K562 (cell line): ENCODE measurements around the gene SOCS4. TPM values are rescaled to one million over a fixed set of nuclear protein-coding genes. Genes with fewer than 3 reads are reported as not detected.
A peak's percentile ranks its signal among the peaks of the same experiment; 100 is the strongest.

Experiments used
- FOXA1 ChIP-seq: fragments of 450-650 bp; IDR thresholded peaks from 2 replicates; pipeline ENCODE4 v1.6.1; 2016; ENCODE audit warnings: mild to moderate bottlenecking, borderline replicate concordance
- NFYB ChIP-seq: IDR thresholded peaks from 2 replicates; pipeline ENCODE4 v1.6.1; 2011; ENCODE audit warnings: mild to moderate bottlenecking, moderate library complexity; ENCODE audit not compliant: insufficient read length; ENCODE audit errors: extremely low read depth
- POLR2AphosphoS5 ChIP-seq: IDR thresholded peaks from 2 replicates; pipeline ENCODE4 v1.6.1; 2011; ENCODE audit warnings: mild to moderate bottlenecking, low read depth, low read length, moderate library complexity; ENCODE audit not compliant: control insufficient read depth, insufficient read depth
- TCF7 ChIP-seq: sonication (generic); IDR thresholded peaks from 2 replicates; pipeline ENCODE4 v1.6.1; 2016; ENCODE audit warnings: antibody characterized with exemption, borderline replicate concordance
- polyA plus RNA-seq, 8 experiments: library from polyadenylated mRNA; depleted of rRNA in 4 of 8; stranded (reverse) in 5 of 8; unstranded in 3 of 8; fragments of >200 nt; fragmentation: Nextera tagmentation in 2 of 8; fragmentation: Illumina TruSeq in 1 of 8; extraction: Ambion mirVana in 2 of 8; extraction: Trizol in 1 of 8; gene quantifications; 2 replicates each; pipeline versions ENCODE4 v1.2.1 to v1.2.3, GENCODE V29; 2011 to 2014; ENCODE audit warnings: inconsistent platforms in 1 of 8, missing spikeins in 1 of 8
- total RNA-seq, 7 experiments: library from RNA; depleted of rRNA in 6 of 7; stranded (reverse); fragments of >200 nt in 6 of 7; fragmentation: Illumina TruSeq in 2 of 7; extraction: Trizol in 2 of 7; gene quantifications; 2 replicates each; pipeline versions ENCODE4 v1.2.1 to v1.2.3, GENCODE V29; 2011 to 2021; ENCODE audit warnings: low replicate concordance in 1 of 7
- TF ChIP-seq, protein P1 (sequence below): fragments of 450-650 bp; IDR thresholded peaks from 2 replicates; pipeline ENCODE4 v1.6.1; 2016; ENCODE audit warnings: low read depth
- TF ChIP-seq, protein P2 (sequence below): fragments of 200-800 bp; sonication (Bioruptor generic); IDR thresholded peaks from 2 replicates; pipeline ENCODE4 v1.6.1; 2016; ENCODE audit warnings: missing genetic modification characterization, missing compliant biosample characterization
- TF ChIP-seq, protein P3 (sequence below): sonication (generic); formaldehyde crosslinking; IDR thresholded peaks from 2 replicates; pipeline ENCODE4 v1.8.0; 2022; ENCODE audit warnings: mild to moderate bottlenecking, missing genetic modification reagents, borderline replicate concordance
- TF ChIP-seq, protein P4 (sequence below): IDR thresholded peaks from 2 replicates; pipeline ENCODE4 v1.6.1; 2012; ENCODE audit warnings: low read depth, low read length, improper control_type of control experiment, borderline replicate concordance

The SOCS4 gene
- total and polyA plus RNA-seq, 9 of the 15 experiments (the other 6 are each of a cell fraction or from before 2014, with no cell fraction given) = 2.6 to 12.7 (median 9.7) TPM

- TF ChIP-seq, protein P1, sequence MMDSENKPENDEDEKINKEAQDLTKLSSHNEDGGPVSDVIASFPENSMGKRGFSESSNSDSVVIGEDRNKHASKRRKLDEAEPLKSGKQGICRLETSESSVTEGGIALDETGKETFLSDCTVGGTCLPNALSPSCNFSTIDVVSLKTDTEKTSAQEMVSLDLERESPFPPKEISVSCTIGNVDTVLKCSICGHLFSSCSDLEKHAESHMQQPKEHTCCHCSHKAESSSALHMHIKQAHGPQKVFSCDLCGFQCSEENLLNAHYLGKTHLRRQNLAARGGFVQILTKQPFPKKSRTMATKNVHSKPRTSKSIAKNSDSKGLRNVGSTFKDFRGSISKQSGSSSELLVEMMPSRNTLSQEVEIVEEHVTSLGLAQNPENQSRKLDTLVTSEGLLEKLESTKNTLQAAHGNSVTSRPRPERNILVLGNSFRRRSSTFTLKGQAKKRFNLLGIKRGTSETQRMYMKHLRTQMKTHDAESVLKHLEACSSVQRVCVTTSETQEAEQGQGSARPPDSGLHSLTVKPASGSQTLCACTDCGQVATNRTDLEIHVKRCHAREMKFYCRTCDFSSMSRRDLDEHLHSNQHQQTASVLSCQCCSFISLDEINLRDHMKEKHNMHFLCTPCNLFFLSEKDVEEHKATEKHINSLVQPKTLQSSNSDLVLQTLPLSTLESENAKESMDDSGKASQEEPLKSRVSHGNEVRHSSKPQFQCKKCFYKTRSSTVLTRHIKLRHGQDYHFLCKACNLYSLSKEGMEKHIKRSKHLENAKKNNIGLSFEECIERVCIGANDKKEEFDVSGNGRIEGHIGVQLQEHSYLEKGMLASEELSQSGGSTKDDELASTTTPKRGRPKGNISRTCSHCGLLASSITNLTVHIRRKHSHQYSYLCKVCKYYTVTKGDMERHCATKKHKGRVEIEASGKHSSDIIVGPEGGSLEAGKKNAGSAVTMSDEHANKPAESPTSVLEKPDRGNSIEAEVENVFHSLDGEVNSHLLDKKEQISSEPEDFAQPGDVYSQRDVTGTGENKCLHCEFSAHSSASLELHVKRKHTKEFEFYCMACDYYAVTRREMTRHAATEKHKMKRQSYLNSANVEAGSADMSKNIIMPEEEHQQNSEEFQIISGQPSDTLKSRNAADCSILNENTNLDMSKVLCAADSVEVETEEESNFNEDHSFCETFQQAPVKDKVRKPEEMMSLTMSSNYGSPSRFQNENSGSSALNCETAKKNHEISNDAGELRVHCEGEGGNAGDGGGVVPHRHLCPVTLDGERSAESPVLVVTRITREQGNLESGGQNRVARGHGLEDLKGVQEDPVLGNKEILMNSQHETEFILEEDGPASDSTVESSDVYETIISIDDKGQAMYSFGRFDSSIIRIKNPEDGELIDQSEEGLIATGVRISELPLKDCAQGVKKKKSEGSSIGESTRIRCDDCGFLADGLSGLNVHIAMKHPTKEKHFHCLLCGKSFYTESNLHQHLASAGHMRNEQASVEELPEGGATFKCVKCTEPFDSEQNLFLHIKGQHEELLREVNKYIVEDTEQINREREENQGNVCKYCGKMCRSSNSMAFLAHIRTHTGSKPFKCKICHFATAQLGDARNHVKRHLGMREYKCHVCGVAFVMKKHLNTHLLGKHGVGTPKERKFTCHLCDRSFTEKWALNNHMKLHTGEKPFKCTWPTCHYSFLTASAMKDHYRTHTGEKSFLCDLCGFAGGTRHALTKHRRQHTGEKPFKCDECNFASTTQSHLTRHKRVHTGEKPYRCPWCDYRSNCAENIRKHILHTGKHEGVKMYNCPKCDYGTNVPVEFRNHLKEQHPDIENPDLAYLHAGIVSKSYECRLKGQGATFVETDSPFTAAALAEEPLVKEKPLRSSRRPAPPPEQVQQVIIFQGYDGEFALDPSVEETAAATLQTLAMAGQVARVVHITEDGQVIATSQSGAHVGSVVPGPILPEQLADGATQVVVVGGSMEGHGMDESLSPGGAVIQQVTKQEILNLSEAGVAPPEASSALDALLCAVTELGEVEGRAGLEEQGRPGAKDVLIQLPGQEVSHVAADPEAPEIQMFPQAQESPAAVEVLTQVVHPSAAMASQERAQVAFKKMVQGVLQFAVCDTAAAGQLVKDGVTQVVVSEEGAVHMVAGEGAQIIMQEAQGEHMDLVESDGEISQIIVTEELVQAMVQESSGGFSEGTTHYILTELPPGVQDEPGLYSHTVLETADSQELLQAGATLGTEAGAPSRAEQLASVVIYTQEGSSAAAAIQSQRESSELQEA = no peak
- TF ChIP-seq TCF7 (no peak), FOXA1 (no peak), POLR2AphosphoS5 (peak; percentile 89), NFYB (no peak)
- TF ChIP-seq, protein P2, sequence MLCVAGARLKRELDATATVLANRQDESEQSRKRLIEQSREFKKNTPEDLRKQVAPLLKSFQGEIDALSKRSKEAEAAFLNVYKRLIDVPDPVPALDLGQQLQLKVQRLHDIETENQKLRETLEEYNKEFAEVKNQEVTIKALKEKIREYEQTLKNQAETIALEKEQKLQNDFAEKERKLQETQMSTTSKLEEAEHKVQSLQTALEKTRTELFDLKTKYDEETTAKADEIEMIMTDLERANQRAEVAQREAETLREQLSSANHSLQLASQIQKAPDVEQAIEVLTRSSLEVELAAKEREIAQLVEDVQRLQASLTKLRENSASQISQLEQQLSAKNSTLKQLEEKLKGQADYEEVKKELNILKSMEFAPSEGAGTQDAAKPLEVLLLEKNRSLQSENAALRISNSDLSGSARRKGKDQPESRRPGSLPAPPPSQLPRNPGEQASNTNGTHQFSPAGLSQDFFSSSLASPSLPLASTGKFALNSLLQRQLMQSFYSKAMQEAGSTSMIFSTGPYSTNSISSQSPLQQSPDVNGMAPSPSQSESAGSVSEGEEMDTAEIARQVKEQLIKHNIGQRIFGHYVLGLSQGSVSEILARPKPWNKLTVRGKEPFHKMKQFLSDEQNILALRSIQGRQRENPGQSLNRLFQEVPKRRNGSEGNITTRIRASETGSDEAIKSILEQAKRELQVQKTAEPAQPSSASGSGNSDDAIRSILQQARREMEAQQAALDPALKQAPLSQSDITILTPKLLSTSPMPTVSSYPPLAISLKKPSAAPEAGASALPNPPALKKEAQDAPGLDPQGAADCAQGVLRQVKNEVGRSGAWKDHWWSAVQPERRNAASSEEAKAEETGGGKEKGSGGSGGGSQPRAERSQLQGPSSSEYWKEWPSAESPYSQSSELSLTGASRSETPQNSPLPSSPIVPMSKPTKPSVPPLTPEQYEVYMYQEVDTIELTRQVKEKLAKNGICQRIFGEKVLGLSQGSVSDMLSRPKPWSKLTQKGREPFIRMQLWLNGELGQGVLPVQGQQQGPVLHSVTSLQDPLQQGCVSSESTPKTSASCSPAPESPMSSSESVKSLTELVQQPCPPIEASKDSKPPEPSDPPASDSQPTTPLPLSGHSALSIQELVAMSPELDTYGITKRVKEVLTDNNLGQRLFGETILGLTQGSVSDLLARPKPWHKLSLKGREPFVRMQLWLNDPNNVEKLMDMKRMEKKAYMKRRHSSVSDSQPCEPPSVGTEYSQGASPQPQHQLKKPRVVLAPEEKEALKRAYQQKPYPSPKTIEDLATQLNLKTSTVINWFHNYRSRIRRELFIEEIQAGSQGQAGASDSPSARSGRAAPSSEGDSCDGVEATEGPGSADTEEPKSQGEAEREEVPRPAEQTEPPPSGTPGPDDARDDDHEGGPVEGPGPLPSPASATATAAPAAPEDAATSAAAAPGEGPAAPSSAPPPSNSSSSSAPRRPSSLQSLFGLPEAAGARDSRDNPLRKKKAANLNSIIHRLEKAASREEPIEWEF = no peak
- TF ChIP-seq, protein P3, sequence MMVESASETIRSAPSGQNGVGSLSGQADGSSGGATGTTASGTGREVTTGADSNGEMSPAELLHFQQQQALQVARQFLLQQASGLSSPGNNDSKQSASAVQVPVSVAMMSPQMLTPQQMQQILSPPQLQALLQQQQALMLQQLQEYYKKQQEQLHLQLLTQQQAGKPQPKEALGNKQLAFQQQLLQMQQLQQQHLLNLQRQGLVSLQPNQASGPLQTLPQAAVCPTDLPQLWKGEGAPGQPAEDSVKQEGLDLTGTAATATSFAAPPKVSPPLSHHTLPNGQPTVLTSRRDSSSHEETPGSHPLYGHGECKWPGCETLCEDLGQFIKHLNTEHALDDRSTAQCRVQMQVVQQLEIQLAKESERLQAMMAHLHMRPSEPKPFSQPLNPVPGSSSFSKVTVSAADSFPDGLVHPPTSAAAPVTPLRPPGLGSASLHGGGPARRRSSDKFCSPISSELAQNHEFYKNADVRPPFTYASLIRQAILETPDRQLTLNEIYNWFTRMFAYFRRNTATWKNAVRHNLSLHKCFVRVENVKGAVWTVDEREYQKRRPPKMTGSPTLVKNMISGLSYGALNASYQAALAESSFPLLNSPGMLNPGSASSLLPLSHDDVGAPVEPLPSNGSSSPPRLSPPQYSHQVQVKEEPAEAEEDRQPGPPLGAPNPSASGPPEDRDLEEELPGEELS (CRISPR knock-in tag) = 0 out of 2 replicates have a peak, but pooled peaks have one; percentile 44
- TF ChIP-seq, protein P4, sequence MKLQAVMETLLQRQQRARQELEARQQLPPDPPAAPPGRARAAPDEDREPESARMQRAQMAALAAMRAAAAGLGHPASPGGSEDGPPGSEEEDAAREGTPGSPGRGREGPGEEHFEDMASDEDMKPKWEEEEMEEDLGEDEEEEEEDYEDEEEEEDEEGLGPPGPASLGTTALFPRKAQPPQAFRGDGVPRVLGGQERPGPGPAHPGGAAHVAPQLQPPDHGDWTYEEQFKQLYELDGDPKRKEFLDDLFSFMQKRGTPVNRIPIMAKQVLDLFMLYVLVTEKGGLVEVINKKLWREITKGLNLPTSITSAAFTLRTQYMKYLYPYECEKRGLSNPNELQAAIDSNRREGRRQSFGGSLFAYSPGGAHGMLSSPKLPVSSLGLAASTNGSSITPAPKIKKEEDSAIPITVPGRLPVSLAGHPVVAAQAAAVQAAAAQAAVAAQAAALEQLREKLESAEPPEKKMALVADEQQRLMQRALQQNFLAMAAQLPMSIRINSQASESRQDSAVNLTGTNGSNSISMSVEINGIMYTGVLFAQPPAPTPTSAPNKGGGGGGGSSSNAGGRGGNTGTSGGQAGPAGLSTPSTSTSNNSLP = no peak
Observed at GRCh38 chr14:55026793-55027561, at the start of gene SOCS4, which contains the start of gene WDHD1 (continued).
